ENCODE measurements around the gene CMTM2. TPM values are rescaled to one million over a fixed set of nuclear protein-coding genes. Genes with fewer than 3 reads are reported as not detected.

The CMTM2 gene
- polyA plus RNA-seq, 1 donor from 2014 or later: 0.25 TPM

- TF ChIP-seq SMC3 (conservative IDR thresholded peaks at IDR 0.05; ENCODE audit: poor library complexity): no peak
- TF ChIP-seq CTCF (IDR thresholded peaks at IDR 0.05; ENCODE audit: poor library complexity, severe bottlenecking): no peak
- no peak for TF ChIP-seq EP300 (conservative IDR thresholded peaks at IDR 0.05; ENCODE audit: poor library complexity, severe bottlenecking)
- no peak for TF ChIP-seq RAD21 (conservative IDR thresholded peaks at IDR 0.05)
- no peak for TF ChIP-seq EZH2 (IDR thresholded peaks at IDR 0.05; ENCODE audit: borderline replicate concordance, insufficient read depth, low read length, poor library complexity, severe bottlenecking)
- TF ChIP-seq REST (IDR thresholded peaks at IDR 0.05; ENCODE audit: borderline replicate concordance): no peak
- TF ChIP-seq POLR2AphosphoS5 (IDR thresholded peaks at IDR 0.05): no peak
- no peak for TF ChIP-seq TAF1 (IDR thresholded peaks at IDR 0.05; ENCODE audit: low read depth)
- TF ChIP-seq MXI1 (conservative IDR thresholded peaks at IDR 0.05; ENCODE audit: poor library complexity, severe bottlenecking): no peak
- H4K20me1 ChIP-seq (ENCODE audit: insufficient read depth): no peaks in the 10 kb centered on the region
- H3K9me3 ChIP-seq (ENCODE audit: low read length): no peaks in the 10 kb centered on the region
- no peaks in the 10 kb centered on the region for H3K79me2 ChIP-seq (replicated peaks; ENCODE audit: insufficient read depth, low read length)
- H3K4me2 ChIP-seq (ENCODE audit: low read length): no peak overlapping the region
- no peaks in the 10 kb centered on the region for H3F3A ChIP-seq (ENCODE audit: insufficient read depth, low read length, poor library complexity, severe bottlenecking)
- H3K36me3 ChIP-seq (ENCODE audit: insufficient read depth, low read length): no peaks in the 10 kb centered on the region
- no peak overlapping the region for H3K9ac ChIP-seq (ENCODE audit: low read length)
- H2AFZ ChIP-seq (ENCODE audit: low read depth, low read length): no peak overlapping the region
- H3K4me3 ChIP-seq (ENCODE audit: low read length): no peak overlapping the region
- no peaks in the 10 kb centered on the region for H3K27me3 ChIP-seq (ENCODE audit: insufficient read depth, low read depth, low read length)
- H3K9me2 ChIP-seq (ENCODE audit: insufficient read depth, low read length): no peaks in the 10 kb centered on the region
- H3K27ac ChIP-seq (ENCODE audit: low read length): no peak overlapping the region
Measured at GRCh38 chr16:66541388-66542355, 37.6 kb upstream of the CMTM2 start.

- Histone ChIP-seq H2AFZ (ENCODE audit: low read depth, low read length) (no peak overlapping the region), H3K27ac (ENCODE audit: low read length) (no peak overlapping the region), H4K20me1 (ENCODE audit: insufficient read depth) (no peaks in the 10 kb centered on the region), H3K9me2 (ENCODE audit: insufficient read depth, low read length) (no peaks in the 10 kb centered on the region), H3K4me3 (ENCODE audit: low read length) (no peak overlapping the region), H3K79me2 (replicated peaks; ENCODE audit: insufficient read depth, low read length) (no peaks in the 10 kb centered on the region), H3K36me3 (ENCODE audit: insufficient read depth, low read length) (no peaks in the 10 kb centered on the region), H3F3A (ENCODE audit: insufficient read depth, low read length, poor library complexity, severe bottlenecking) (no peaks in the 10 kb centered on the region), H3K27me3 (ENCODE audit: insufficient read depth, low read depth, low read length) (no peaks in the 10 kb centered on the region), H3K4me2 (ENCODE audit: low read length) (no peak overlapping the region), H3K9ac (ENCODE audit: low read length) (no peak overlapping the region), H3K9me3 (ENCODE audit: low read length) (no peaks in the 10 kb centered on the region)
- TF ChIP-seq CTCF (IDR thresholded peaks at IDR 0.05; ENCODE audit: poor library complexity, severe bottlenecking) (no peak), SMC3 (conservative IDR thresholded peaks at IDR 0.05; ENCODE audit: poor library complexity) (no peak), REST (IDR thresholded peaks at IDR 0.05; ENCODE audit: borderline replicate concordance) (no peak), EP300 (conservative IDR thresholded peaks at IDR 0.05; ENCODE audit: poor library complexity, severe bottlenecking) (no peak), TAF1 (IDR thresholded peaks at IDR 0.05; ENCODE audit: low read depth) (no peak)
Measured at GRCh38 chr16:66542396-66542795, 36.9 kb upstream of the CMTM2 start.
